Peyer's patch (tissue), 4 donors: ENCODE measurements around the gene OR2C1. TPM values are rescaled to one million over a fixed set of nuclear protein-coding genes. Genes with fewer than 3 reads are reported as not detected.

Experiments used
- DNase-seq, 3 donors: peaks; one replicate each; pipeline ENCODE4 v3.0.0-alpha.2; 2017 to 2019
- H3K27ac ChIP-seq, 4 donors: fragments of 200-600 bp; sonication (generic); one replicate each; pipeline ENCODE4 v1.5.1; 2016 to 2019
- H3K27me3 ChIP-seq, 2 donors: fragments of 200-600 bp; sonication (generic); one replicate each; pipeline ENCODE4 v1.5.1; 2019
- H3K36me3 ChIP-seq, 3 donors: fragments of 200-600 bp; sonication (generic); one replicate each; pipeline ENCODE4 v1.5.1; 2016 to 2019
- H3K4me1 ChIP-seq, 4 donors: fragments of 200-600 bp; sonication (generic); one replicate each; pipeline ENCODE4 v1.5.1; 2016 to 2019
- H3K4me3 ChIP-seq, 4 donors: fragments of 200-600 bp; sonication (generic); 1 replicate in 3 of 4; 2 replicates in 1 of 4; pipeline ENCODE4 v1.5.1; 2016 to 2019; ENCODE audit warnings: mild to moderate bottlenecking in 1 of 4
- H3K9me3 ChIP-seq, 4 donors: fragments of 200-600 bp; sonication (generic); one replicate each; pipeline ENCODE4 v1.5.1; 2016 to 2019; ENCODE audit warnings: mild to moderate bottlenecking in 1 of 4
- POLR2A ChIP-seq, 2 donors: fragments of 450-650 bp; IDR thresholded peaks; one replicate each; pipeline ENCODE4 v1.5.1; 2017; ENCODE audit warnings: antibody characterized with exemption in 2 of 2, mild to moderate bottlenecking in 2 of 2, moderate library complexity in 2 of 2
- total RNA-seq, 4 donors: library from RNA; depleted of rRNA; stranded (reverse); fragments of >200 nt; gene quantifications; one replicate each; pipeline ENCODE4 v1.1.0, GENCODE V29; 2016
- TF ChIP-seq, protein P1 (sequence below), 6 experiments: fragments of 450-650 bp in 4 of 6; fragments of 200-600 bp in 2 of 6; sonication (generic) in 1 of 6; IDR thresholded peaks; one replicate each; pipeline ENCODE4 v1.5.1; 2017 to 2019; ENCODE audit warnings: antibody characterized with exemption in 6 of 6, mild to moderate bottlenecking in 3 of 6, moderate library complexity in 1 of 6

Gene OR2C1
- not detected for total RNA-seq

GRCh38 chr16:3355589-3355988 is at the start of gene OR2C1:
OR2C1 (plus strand) TSS chr16:3355889; CDS start chr16:3355941, 52 bp downstream.
- no peak for DNase-seq
- no peaks in the 10 kb centered on the region for H3K4me1 ChIP-seq
- no peak for TF ChIP-seq POLR2A (IDR thresholded peaks at IDR 0.05)
- TF ChIP-seq, protein P1, sequence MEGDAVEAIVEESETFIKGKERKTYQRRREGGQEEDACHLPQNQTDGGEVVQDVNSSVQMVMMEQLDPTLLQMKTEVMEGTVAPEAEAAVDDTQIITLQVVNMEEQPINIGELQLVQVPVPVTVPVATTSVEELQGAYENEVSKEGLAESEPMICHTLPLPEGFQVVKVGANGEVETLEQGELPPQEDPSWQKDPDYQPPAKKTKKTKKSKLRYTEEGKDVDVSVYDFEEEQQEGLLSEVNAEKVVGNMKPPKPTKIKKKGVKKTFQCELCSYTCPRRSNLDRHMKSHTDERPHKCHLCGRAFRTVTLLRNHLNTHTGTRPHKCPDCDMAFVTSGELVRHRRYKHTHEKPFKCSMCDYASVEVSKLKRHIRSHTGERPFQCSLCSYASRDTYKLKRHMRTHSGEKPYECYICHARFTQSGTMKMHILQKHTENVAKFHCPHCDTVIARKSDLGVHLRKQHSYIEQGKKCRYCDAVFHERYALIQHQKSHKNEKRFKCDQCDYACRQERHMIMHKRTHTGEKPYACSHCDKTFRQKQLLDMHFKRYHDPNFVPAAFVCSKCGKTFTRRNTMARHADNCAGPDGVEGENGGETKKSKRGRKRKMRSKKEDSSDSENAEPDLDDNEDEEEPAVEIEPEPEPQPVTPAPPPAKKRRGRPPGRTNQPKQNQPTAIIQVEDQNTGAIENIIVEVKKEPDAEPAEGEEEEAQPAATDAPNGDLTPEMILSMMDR (IDR thresholded peaks at IDR 0.05): no peak
- no peak within 1 kb of the TSS for H3K4me3 ChIP-seq
- H3K9me3 ChIP-seq: no peaks in the 10 kb centered on the region
- H3K27me3 ChIP-seq: no peaks in the 10 kb centered on the region
- no peaks in the 10 kb centered on the region for H3K36me3 ChIP-seq
- H3K27ac ChIP-seq: no peak within 1 kb of the TSS

- Histone ChIP-seq H3K36me3 (peaks cover 0 to 34% (median 0%) of the 10 kb centered on the region in 3 donors), H3K27me3 (no peaks in the 10 kb centered on the region), H3K27ac (peak overlapping the region; percentile 87 to 92 (median 90)), H3K9me3 (peaks cover 0 to 50% (median 4%) of the 10 kb centered on the region in 4 donors), H3K4me1 (peaks cover 0 to 9% (median 0%) of the 10 kb centered on the region in 4 donors), H3K4me3 (peak overlapping the region; percentile 64 to 84 (median 81))
- no peak for DNase-seq
- TF ChIP-seq POLR2A (IDR thresholded peaks at IDR 0.05): no peak
- TF ChIP-seq, protein P1 (IDR thresholded peaks at IDR 0.05): no peak
These were observed 49.6 kb upstream of the OR2C1 start for GRCh38 chr16:3306078-3306477.

- Histone ChIP-seq H3K4me3 (no peak overlapping the region), H3K36me3 (peaks cover 0 to 56% (median 0%) of the 10 kb centered on the region in 3 donors), H3K9me3 (peaks cover 0 to 77% (median 13%) of the 10 kb centered on the region in 4 donors), H3K27ac (no peak overlapping the region), H3K4me1 (peaks cover 0 to 3% (median 0%) of the 10 kb centered on the region in 4 donors), H3K27me3 (no peaks in the 10 kb centered on the region)
- DNase-seq: no peak
- TF ChIP-seq POLR2A (IDR thresholded peaks at IDR 0.05): no peak
- TF ChIP-seq, protein P1 (IDR thresholded peaks at IDR 0.05): no peak
These were observed 44.2 kb upstream of the OR2C1 start for GRCh38 chr16:3311496-3311895.

DNA sequence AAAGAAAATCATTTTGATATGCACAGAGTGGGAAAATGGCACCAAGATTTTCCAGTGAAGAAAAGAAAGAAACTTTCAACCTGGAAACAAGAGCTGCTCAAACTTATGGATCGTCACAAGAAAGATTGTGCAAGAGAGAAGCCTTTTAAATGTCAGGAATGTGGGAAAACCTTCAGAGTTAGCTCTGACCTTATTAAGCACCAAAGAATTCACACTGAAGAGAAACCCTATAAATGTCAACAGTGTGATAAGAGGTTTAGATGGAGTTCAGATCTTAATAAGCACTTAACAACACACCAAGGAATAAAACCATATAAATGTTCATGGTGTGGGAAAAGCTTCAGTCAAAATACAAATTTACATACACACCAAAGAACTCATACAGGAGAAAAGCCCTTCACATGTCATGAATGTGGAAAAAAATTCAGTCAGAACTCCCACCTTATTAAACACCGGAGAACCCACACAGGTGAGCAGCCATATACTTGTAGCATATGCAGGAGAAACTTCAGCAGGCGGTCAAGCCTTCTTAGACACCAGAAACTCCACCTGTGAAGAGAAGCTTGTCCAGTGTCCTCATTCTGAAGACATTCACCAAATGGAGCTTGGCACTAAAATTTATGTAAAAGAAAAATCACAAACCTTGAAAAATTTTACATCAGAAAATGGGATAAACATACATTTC is 38.2 kb upstream of the OR2C1 start:
- Histone ChIP-seq H3K9me3 (peaks cover 0 to 96% (median 41%) of the 10 kb centered on the region in 4 donors), H3K27ac (no peak overlapping the region), H3K36me3 (peaks cover 0 to 48% (median 4%) of the 10 kb centered on the region in 3 donors), H3K4me3 (no peak overlapping the region), H3K27me3 (no peaks in the 10 kb centered on the region), H3K4me1 (no peaks in the 10 kb centered on the region)
- TF ChIP-seq, protein P1 (IDR thresholded peaks at IDR 0.05): no peak
- TF ChIP-seq POLR2A (IDR thresholded peaks at IDR 0.05): no peak
- no peak for DNase-seq

GRCh38 chr16:3321816-3322215 is 33.9 kb upstream of the OR2C1 start:
- Histone ChIP-seq H3K4me1 (no peaks in the 10 kb centered on the region), H3K36me3 (peaks cover 0 to 19% (median 4%) of the 10 kb centered on the region in 3 donors), H3K27ac (no peak overlapping the region), H3K4me3 (no peak overlapping the region), H3K9me3 (peaks cover 0 to 58% (median 31%) of the 10 kb centered on the region in 4 donors), H3K27me3 (no peaks in the 10 kb centered on the region)
- no peak for TF ChIP-seq POLR2A (IDR thresholded peaks at IDR 0.05)
- TF ChIP-seq, protein P1 (IDR thresholded peaks at IDR 0.05): no peak
- DNase-seq: no peak
